SK-N-SH treated with all-trans-retinoic acid at 6 μM for 48 hours (cell line): ENCODE data around the gene CUL1.

Experiments used
- ZFP3 ChIP-seq: fragments of 250-450 bp; sonication (Bioruptor Pico); IDR thresholded peaks from 2 replicates; pipeline ENCODE4 v1.5.0; 2020; ENCODE audit warnings: mild to moderate bottlenecking, moderate library complexity
- ZNF8 ChIP-seq: fragments of 450-650 bp; formaldehyde crosslinking; IDR thresholded peaks from 2 replicates; pipeline ENCODE4 v1.5.0; 2020; ENCODE audit warnings: mild to moderate bottlenecking, moderate library complexity

- TF ChIP-seq ZFP3 (CRISPR knock-in tag) (no peak), ZNF8 (CRISPR knock-in tag) (no peak)
Observed at GRCh38 chr7:148825338-148825737, 126.6 kb downstream of the CUL1 start.
